HCEC 1CT (cell line): ENCODE data around the gene NUP85.
"Not testable (repeated sequence)": the region's sequence is repeated elsewhere in the genome, so short reads cannot be mapped to it uniquely, and the experiment has no call there.

Experiments
- DNase-seq: peaks from one replicate; pipeline ENCODE4 v3.0.0-alpha.2; 2017

Gene NUP85

DNA sequence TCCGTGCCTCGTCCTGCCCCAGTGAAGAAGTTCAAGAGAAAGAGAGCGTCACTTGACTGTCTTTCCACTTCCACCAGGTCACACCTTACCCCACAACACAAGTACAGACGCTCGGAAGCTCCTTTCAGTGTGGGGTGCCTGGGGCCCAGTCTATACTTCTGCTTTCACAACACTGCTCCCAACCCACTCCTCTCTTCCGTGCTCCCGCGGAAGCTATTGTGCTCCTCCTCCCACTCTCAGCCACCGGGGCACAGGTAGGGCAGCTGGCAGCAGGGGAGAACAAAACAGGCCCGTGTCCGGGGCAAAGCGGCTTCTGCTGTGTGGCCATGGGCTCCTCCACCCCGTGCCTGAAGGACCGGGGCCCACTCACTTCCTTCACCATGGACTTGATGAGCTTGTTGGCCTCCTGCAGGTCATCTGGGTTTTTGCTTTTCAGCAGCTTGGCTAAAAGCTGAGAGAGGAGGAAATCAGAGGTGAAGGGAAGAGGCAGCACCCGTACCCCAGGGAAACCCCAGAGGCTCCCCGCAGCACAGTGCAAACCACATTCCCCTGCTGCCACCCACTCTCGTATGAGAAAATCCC lies 37.1 kb downstream of the NUP85 start:
- DNase-seq, result no peak

- DNase-seq, result no peak
Measured at GRCh38 chr17:75244133-75244866, 38.8 kb downstream of the NUP85 start.

DNA sequence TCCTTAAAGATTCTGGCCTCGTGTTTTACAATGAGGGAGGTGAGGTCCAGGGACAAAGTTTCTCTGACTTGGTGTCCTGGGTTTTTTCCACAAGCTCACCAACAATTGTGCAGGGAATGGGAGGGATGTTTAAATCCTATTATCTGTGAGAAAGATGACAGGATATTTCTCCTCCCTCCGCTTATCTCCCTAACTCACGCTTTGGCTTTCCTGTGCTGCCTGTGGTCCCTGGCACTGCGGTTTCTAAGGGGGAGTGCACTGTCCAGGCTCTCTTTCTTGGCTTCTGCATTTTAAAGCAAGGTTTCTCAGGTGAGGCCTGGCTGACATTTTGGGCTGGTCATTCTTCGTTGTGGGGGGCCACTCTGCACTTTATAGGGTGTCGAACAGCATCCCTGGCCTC lies 39.5 kb downstream of the NUP85 start:
- DNase-seq, result no peak

DNA sequence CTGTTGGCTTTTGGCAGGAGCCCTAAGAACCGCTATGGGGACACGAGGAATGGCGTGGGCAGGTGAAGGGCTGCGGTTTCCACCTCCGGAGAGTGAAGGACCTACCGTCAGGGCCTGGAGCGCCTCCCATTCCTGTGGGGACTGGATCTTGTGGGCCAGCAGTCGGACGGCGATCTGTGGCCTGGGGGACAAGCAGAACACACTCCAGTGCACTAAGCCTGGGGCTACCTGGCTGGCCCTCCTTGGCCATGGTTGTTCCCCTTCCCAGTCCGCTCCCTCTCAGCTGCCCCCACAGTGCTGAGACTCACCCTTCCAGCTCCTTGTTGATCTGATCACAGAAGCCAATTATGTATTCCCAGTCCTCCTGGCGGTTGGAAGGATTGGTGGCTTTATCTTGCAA lies 40.9 kb downstream of the NUP85 start:
- no peak for DNase-seq

DNA sequence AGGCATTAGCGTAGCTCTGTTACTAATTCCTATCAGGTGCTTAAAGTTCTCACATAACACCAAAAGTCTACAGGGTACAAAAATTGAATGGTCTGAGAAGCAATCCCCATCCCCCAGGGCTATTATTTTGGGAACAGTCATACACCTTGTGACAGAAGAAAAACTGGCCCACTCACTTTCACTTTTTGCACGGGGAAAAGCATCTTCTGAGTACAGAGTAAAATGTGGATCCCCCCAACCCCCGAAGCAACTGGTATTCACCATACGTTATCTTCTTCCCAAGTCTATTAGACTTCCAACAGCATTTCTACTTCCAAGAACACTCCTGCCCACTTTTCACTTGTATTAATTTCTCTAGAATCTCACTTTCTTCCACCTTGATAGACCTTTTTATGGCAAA lies 44.1 kb downstream of the NUP85 start:
- DNase-seq, result no peak

GRCh38 chr17:75250009-75250471 lies 44.6 kb downstream of the NUP85 start:
- DNase-seq, result no peak

DNA sequence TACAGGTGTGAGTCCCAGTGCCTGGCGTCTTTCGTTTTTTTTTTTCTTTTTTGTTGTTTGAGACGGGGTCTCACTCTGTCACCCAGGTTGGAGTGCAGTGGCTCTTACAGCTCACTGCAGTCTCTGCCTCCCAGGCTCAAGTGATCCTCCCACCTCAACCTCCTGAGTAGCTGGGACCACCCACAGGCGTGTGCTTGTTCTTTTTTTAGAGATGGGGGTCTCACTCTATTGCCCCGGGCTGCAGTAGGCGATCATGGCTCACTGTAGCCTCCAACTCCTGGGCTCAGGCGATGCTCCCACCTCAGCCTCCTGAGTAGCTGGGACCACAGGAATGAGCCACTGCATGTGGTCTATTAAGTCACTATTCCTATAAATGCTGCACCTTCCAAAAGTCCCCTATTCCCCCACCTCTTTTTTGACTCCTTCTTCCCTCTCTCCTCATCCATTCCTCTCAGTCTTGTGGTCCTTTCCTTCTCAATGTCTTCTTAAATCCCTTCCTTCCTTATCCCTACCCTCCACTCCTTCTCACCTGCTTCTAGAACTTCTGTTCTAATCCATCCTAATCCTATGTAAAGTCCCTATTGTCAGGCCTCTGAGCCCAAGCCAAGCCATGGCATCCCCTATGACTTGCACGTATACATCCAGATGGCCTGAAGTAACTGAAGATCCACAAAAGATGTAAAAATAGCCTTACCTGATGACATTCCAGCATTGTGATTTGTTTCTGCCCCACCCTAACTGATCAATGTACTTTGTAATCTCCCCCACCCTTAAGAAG lies 46.7 kb downstream of the NUP85 start:
- no peak for DNase-seq

- not testable (repeated sequence) for DNase-seq
Measured at GRCh38 chr17:75255954-75256698, 50.6 kb downstream of the NUP85 start.

- not testable (repeated sequence) for DNase-seq
Measured at GRCh38 chr17:75257228-75257627, 51.7 kb downstream of the NUP85 start.

- DNase-seq, result no peak
Measured at GRCh38 chr17:75260641-75261335, 55.3 kb downstream of the NUP85 start.

DNA sequence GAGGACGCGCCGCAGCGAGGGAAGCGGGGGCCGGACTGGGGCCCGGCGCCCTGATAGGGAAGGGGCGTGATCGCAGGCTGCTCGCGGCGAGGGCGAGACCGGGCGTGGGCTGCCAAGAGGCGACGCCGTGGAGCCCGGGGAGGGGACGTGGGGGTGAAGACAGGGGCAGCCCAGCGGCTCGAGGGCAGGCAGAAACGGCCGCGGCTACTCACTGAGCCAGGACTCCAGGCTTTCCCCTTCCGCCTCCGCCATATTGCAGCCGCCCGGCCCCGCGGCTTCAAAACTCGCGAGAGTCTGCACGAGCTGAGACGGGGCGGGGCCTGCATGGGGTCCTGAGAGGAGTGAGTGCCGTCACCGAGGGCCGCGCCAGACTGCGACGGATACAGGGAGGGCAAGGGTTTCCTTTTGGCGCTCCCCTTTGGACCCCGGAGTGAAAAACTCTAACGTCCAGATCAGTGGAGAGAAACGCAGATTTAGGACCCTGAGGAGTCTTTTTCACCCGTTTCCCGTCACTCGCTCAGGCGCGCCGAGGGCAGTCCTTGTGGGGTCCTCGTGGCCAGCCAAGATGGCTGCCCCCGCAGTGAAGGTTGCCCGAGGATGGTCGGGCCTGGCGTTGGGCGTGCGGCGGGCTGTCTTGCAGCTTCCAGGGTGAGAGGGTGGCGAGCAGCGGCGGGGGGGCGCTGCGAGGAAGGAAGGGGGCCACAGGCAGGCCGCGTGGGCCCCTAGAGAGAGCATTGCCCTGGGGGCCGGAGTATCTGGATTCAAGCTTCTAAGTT lies 56.0 kb downstream of the NUP85 start, which contains the start of the genes GGA3 and MRPS7:
TSS of gene GGA3 (minus strand) at position 271 of the 776 bp plus-strand sequence. CDS start at position 252, 19 bp downstream.
TSS of gene MRPS7 (plus strand) at position 544 of the 776 bp plus-strand sequence. CDS start at position 566, 22 bp downstream.
- DNase-seq, result peak; percentile 90

DNA sequence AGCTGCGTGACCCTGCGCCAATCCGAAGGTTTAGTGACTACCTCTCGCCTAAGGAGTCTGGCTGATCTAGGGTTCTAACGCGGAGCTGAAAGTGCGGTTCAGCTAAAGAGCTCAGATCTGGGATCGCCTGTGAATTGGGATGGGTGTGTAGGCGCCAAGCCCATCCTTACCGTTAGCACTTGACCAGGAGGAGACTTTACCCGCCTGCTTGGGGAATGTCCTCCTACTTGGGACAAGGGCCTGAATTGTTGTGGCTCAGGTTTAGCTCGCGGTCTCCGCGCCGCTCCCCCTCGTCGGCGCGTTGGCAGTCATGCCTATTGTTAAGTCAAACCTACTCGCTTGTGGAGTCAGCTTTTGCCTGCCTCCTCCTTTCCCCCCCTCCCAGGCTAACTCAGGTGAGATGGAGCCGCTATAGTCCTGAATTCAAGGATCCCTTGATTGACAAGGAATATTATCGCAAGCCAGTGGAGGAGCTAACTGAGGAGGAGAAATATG lies 56.7 kb downstream of the NUP85 start:
- no peak for DNase-seq

DNA sequence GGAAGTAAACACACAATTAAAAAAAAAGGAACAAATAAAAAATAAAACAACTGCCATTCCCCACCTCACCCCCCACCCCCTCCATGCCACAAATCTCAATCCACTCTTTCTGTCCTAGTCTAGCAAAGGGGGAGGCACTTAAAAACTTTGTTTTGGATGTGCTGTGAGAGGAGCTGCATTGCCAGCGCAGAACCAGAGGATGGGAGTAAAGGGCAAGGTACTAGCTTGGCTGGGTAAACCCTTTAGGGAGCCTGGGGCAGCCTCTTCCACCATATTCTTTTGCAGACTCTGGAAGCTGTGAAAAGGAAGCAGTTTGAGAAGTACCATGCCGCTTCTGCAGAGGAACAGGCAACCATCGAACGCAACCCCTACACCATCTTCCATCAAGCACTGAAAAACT lies 57.6 kb downstream of the NUP85 start:
- no peak for DNase-seq

GRCh38 chr17:75265614-75266315 lies 60.3 kb downstream of the NUP85 start:
- DNase-seq, result no peak

GRCh38 chr17:75266316-75267152 lies 61.1 kb downstream of the NUP85 start:
- DNase-seq, result no peak

- DNase-seq, result no peak
Measured at GRCh38 chr17:75267153-75267410, 61.6 kb downstream of the NUP85 start.

GRCh38 chr17:75267411-75268232 lies 62.1 kb downstream of the NUP85 start:
- DNase-seq, result no peak

- DNase-seq, result no peak
Measured at GRCh38 chr17:75269844-75270217, 64.4 kb downstream of the NUP85 start.
